ENCODE results near the gene P2RX6.

- TF ChIP-seq POLR2A (IDR thresholded peaks at IDR 0.05), result no peak
- TF ChIP-seq, protein P1, sequence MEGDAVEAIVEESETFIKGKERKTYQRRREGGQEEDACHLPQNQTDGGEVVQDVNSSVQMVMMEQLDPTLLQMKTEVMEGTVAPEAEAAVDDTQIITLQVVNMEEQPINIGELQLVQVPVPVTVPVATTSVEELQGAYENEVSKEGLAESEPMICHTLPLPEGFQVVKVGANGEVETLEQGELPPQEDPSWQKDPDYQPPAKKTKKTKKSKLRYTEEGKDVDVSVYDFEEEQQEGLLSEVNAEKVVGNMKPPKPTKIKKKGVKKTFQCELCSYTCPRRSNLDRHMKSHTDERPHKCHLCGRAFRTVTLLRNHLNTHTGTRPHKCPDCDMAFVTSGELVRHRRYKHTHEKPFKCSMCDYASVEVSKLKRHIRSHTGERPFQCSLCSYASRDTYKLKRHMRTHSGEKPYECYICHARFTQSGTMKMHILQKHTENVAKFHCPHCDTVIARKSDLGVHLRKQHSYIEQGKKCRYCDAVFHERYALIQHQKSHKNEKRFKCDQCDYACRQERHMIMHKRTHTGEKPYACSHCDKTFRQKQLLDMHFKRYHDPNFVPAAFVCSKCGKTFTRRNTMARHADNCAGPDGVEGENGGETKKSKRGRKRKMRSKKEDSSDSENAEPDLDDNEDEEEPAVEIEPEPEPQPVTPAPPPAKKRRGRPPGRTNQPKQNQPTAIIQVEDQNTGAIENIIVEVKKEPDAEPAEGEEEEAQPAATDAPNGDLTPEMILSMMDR (IDR thresholded peaks at IDR 0.05), result no peak
Measured at GRCh38 chr22:20972933-20973577, 41.9 kb upstream of the P2RX6 start.
